T-helper 1 cell treated with Interleukin-12 subunit alpha and Interleukin-12 subunit beta and Interleukin-4 antibody, amounts not matched to agents 30 μg/mL and 1 μg/mL, for 36 hours (primary cell): ENCODE data around the gene PPDPF.
A peak's percentile ranks its signal among the peaks of the same experiment; 100 is the strongest.

Experiments used
- H3K27ac Mint-ChIP-seq: one replicate; pipeline ENCODE4 v1.8.0; 2021; ENCODE audit warnings: mild to moderate bottlenecking, mixed read lengths
- H3K27me3 Mint-ChIP-seq: one replicate; pipeline ENCODE4 v1.8.0; 2021; ENCODE audit warnings: low read depth, mixed read lengths
- H3K36me3 Mint-ChIP-seq: one replicate; pipeline ENCODE4 v1.8.0; 2021; ENCODE audit warnings: low read depth, mixed read lengths
- H3K4me1 Mint-ChIP-seq: one replicate; pipeline ENCODE4 v1.8.0; 2021; ENCODE audit warnings: low read depth, mixed read lengths
- H3K4me3 Mint-ChIP-seq: one replicate; pipeline ENCODE4 v1.8.0; 2021; ENCODE audit warnings: mild to moderate bottlenecking, moderate library complexity, mixed read lengths
- H3K9me3 Mint-ChIP-seq: one replicate; pipeline ENCODE4 v1.8.0; 2021; ENCODE audit warnings: mixed read lengths

The PPDPF gene

DNA sequence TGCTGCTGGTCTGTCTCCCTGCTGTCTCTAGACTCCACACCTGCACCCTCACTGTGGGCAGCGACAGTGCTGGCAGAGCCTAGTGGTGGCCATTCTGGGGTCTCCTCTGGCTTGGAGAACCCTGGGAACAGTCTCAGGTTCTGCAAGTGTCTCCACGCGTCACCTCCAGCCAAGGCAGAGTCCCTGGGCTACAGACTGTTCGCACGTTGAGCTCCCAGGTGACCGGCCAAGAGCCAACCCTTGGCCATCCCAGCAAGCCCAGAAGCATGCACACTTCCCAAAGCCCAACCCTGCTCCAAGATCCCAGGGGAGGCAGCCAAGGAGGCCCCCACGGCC, 26.5 kb upstream of the PPDPF start:
- H3K9me3 Mint-ChIP-seq: no peaks in the 10 kb centered on the region
- H3K27me3 Mint-ChIP-seq: peaks cover 21% of the 10 kb centered on the region
- peaks cover 2% of the 10 kb centered on the region for H3K4me1 Mint-ChIP-seq
- H3K4me3 Mint-ChIP-seq: no peak overlapping the region
- H3K36me3 Mint-ChIP-seq: no peaks in the 10 kb centered on the region
- H3K27ac Mint-ChIP-seq: no peak overlapping the region

DNA sequence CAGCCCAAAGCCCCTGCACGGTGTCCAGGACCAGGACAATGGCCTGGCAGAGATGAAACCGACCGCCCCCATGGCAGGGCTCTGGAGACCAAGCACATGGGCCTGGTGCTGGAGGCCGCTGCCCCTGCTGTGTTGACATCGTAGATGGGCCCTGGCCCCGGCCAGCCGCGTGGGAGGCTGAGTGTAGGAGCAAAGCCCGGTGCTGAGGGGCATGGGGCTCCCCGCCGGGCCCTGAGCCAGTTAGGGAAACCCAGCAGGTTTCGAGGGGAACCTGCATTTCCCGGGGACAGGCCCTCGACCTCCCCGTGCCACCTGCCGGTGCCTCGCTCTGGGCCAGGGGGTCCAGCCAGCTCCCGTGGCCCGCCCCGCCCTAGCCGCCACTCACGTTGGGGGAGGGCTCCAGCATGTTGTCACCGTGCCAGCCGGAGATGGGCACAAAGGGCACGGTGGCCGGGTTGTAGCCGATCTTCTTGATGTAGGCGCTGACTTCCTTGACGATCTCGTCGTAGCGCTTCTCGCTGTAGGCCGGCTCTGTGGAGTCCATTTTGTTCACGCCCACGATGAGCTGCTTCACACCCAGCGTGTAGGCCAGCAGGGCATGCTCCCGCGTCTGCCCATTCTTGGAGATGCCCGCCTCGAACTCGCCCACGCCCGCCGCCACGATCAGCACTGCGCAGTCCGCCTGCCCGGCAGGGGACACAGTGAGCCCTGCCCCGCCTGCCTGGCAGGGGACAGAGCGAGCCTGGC, 26.0 kb upstream of the PPDPF start:
- Mint-ChIP-seq H3K4me1 (peaks cover 2% of the 10 kb centered on the region), H3K27ac (no peak overlapping the region), H3K9me3 (no peaks in the 10 kb centered on the region), H3K27me3 (peaks cover 18% of the 10 kb centered on the region), H3K4me3 (no peak overlapping the region), H3K36me3 (no peaks in the 10 kb centered on the region)

DNA sequence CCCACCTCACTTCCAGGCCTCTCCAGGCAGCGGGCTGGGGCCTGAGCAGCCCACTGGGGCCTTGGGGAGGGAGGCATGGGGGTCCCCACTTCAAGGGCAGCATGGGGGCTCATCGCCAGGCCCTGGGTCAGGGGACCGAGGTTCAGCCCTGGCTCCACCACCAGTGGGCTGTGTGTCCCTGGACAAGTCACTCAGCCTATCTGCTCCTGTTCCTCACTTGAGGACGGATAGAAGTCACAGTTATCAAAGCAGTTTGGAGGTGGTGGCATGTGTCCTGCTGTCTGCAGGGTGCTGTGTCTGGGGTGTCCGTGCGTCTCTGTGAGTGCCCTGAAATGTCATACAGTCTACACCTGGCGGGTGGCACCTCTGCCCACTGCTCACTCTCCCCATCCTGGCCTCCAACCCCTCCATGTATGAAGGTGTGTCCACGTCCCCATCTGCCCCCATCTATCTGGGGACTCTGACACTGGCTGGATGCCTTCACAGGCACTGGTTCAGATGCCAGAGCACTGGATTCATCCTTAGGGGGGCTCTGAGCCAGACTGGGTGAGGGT, 25.3 kb upstream of the PPDPF start:
- H3K27ac Mint-ChIP-seq: no peak overlapping the region
- H3K9me3 Mint-ChIP-seq: no peaks in the 10 kb centered on the region
- peaks cover 2% of the 10 kb centered on the region for H3K4me1 Mint-ChIP-seq
- peaks cover 23% of the 10 kb centered on the region for H3K27me3 Mint-ChIP-seq
- no peaks in the 10 kb centered on the region for H3K36me3 Mint-ChIP-seq
- no peak overlapping the region for H3K4me3 Mint-ChIP-seq

DNA sequence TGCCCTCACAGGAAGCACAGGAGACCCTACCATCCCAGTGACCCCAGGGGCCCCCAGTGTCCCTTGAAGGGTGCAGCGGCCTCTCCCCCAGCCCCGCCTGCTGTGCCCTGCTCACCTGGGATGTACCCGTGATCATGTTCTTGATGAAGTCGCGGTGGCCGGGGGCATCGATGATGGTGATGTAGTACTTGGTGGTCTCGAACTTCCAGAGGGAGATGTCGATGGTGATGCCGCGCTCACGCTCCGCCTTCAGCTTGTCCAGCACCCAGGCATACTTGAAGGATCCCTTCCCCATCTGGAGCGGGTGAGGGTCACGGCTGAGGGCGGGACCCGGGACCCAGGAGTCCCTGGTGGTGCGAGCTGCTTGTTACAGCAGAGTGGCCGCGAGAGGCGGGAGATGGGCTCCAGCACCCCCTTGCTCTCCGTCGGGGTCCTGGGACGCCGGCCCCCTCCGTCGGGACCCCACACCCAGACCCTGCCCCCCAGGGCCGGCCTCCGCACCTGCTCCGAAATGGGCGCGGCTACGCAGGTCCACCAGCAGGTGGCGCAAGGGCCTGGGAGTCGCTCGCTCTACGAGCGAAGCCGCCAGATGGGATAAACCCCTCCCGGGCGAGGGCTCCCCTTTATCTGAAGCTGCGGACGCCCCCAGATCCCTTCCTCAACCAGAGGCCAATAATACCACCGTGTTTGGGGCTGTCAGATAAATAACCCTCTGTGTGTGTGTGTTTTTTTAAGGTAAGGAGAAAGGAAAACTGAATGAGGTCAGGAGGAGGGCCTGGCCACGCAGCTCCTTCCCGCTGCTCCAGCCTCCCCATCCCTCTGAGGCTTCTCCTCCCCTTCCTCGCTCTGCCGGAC, 24.6 kb upstream of the PPDPF start:
- Mint-ChIP-seq H3K4me3 (peak overlapping the region; percentile 53), H3K27ac (no peak overlapping the region), H3K27me3 (peaks cover 26% of the 10 kb centered on the region), H3K9me3 (no peaks in the 10 kb centered on the region), H3K36me3 (no peaks in the 10 kb centered on the region), H3K4me1 (peaks cover 2% of the 10 kb centered on the region)

DNA sequence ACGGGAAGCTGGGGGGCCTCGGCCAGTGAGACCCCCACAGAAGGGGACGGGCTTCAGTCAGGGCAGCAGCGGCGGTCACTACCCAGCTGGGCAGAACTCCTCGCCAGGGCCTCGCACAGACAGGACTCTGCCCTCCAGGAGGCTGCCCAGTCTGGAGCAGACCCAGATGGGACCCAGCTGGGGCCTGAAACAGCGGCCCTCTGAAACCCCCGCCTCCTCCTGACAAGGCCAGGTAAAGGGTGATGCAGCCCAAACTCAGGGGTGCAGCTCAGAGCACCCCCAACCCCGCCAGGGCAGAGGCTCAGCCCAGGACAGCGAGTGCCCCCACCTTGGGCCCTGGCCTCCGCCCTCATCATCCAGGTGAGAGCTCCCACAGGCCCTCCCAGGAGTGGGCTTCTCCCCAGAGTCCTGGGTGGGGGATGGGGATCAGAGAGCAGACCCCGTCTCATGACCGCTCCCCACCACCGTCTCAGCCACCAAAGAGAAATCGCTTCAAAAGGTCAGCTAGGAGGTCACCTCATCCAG, 23.9 kb upstream of the PPDPF start:
- Mint-ChIP-seq H3K4me3 (no peak overlapping the region), H3K27me3 (peaks cover 30% of the 10 kb centered on the region), H3K36me3 (no peaks in the 10 kb centered on the region), H3K27ac (no peak overlapping the region), H3K9me3 (no peaks in the 10 kb centered on the region), H3K4me1 (peaks cover 2% of the 10 kb centered on the region)

DNA sequence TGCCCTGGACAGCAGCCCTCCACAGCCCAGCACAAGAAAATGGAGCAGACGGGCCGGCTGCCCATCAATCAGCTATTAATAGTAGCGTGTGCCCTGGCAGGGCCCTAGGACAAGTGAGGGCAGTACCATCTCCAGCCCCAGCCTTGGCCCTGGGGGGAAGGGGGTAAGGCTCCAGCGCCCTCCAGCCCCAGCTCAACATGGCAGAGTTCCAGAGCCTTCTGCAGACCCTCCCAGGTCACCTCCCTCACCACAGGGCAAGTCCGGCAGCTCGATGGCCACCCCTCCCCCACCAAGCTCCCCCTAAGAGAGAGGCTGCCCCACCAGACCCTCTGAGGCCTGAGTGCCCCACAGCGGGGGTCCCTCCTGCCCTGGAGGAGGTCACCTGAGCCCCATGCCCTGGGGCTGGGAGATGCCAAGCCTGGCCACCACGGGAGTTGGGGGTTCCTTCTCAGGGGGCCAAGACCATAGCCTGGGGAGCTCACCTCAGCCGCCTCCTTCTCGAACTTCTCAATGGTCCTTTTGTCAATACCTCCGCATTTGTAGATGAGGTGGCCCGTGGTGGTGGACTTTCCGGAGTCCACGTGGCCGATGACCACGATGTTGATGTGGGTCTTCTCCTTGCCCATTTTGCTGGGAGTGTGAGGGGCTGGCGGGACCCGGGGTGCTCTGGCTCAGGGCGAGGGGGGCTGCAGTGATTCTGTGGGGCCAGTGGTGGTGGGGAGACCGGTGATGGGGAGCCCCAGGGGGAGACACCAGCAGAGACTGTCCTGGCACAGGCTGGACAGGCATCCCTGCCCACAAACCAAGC, 23.2 kb upstream of the PPDPF start:
- Mint-ChIP-seq H3K4me1 (peaks cover 2% of the 10 kb centered on the region), H3K36me3 (no peaks in the 10 kb centered on the region), H3K27ac (no peak overlapping the region), H3K27me3 (peaks cover 30% of the 10 kb centered on the region), H3K9me3 (no peaks in the 10 kb centered on the region), H3K4me3 (no peak overlapping the region)

DNA sequence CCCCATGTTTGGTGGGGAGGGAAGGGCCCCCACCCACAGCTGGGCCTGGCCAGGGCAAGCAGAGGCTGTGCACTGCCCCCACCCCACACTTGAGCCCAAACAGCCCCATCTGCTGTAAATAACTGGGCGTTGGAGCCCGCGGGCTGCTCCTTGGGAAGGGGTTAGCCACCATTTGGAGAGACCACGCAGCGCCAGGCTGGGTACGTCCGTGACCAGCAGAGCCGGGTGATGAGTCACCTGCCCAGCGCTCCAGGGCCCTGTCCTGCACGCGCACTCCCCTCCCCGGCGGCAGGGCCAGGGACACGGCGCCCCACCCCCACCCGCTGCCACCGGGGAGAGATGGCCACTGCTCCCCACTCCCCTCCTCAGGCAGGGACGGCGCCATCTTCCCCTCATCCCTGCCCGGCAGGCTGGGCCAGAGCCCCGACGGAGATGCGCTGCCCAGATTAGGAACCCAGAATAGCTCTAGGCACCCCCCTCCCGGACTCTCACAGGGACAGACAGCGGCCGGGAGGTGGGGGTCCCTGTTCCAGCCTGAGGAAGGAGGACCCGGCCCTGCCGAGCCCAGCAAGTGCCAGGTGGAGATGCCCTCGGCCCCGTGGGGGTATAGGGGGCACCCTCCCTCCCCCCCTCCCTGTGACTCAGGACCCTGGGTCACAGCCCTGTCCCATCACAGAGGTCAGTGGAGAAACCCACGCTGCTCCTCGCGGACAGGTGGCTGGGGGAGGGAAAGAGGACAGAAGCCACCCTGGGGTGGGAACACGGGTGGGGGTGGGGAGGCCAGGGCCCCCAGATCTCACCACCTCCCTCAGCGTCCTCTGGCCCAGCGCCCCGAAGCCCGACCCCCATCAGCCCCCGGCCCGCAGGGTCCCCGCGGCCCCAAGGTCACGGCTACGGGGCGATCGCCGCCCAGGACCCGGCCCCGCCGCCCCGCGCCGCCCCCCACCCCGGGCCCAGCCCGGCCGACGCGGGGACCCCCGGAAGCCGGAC, 22.3 kb upstream of the PPDPF start:
- no peak overlapping the region for H3K4me3 Mint-ChIP-seq
- peaks cover 2% of the 10 kb centered on the region for H3K4me1 Mint-ChIP-seq
- H3K27ac Mint-ChIP-seq: no peak overlapping the region
- no peaks in the 10 kb centered on the region for H3K9me3 Mint-ChIP-seq
- H3K36me3 Mint-ChIP-seq: no peaks in the 10 kb centered on the region
- peaks cover 30% of the 10 kb centered on the region for H3K27me3 Mint-ChIP-seq

DNA sequence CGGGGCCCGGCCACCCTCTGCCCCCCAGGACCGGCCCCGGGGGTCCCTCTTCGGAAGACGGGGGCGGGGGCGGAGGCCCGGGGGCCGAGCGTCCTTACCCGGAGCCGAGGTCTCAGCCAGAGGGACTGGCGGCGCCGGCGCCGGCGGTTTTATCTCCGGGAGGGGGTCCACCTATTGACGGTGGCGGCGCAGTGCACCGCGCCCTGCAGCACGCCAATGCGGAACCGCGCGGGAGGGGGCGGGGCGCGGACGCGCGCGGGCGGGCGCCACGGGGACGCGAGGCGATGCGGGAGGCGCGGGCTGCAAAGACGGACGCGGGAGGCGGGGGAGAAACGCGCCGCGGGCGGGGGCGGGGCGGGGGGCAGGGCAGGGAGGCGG, 21.6 kb upstream of the PPDPF start, which contains the start of gene EEF1A2:
EEF1A2 (minus strand) TSS at position 124 of the 378 bp plus-strand sequence. CDS start 1,320 bp downstream, outside the sequence.
- Mint-ChIP-seq H3K27ac (no peak within 1 kb of the TSS), H3K27me3 (peaks cover 30% of the 10 kb centered on the region), H3K4me3 (no peak within 1 kb of the TSS), H3K9me3 (peaks cover under 1% of the 10 kb centered on the region), H3K36me3 (no peaks in the 10 kb centered on the region), H3K4me1 (peaks cover 2% of the 10 kb centered on the region)

DNA sequence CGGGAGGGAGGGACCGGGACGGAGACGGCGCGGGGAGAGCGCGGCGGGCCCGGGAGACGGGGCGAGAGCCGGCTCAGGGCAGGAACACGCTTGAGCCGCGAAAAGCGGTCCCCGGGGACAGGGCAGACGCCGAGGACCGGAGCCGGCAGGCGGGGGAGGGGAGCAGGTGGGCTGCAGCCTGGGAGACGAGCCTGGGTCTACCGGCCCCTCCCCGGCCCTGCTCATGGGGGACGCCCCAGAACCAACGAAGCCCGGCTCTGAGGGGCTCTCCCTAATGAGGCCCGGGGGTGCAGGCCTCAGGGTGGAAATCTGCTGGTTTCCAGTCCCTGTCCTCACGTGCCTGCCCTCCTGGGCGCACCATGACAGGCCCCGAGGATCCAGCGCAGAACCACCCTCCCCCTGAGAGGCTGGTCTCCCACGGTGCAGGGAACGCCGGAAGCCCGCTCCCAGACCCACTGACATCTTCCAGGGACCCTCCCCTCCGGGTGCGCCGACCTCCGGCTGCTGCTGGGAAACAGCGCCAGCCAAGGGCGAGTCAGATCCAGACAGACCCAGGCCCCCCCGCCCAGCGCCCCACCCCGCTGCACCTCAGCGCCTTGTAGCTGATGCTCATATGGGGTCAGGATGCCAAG, 21.1 kb upstream of the PPDPF start:
- Mint-ChIP-seq H3K4me1 (peaks cover 2% of the 10 kb centered on the region), H3K27ac (no peak overlapping the region), H3K36me3 (no peaks in the 10 kb centered on the region), H3K9me3 (peaks cover 3% of the 10 kb centered on the region), H3K27me3 (peaks cover 30% of the 10 kb centered on the region), H3K4me3 (no peak overlapping the region)

DNA sequence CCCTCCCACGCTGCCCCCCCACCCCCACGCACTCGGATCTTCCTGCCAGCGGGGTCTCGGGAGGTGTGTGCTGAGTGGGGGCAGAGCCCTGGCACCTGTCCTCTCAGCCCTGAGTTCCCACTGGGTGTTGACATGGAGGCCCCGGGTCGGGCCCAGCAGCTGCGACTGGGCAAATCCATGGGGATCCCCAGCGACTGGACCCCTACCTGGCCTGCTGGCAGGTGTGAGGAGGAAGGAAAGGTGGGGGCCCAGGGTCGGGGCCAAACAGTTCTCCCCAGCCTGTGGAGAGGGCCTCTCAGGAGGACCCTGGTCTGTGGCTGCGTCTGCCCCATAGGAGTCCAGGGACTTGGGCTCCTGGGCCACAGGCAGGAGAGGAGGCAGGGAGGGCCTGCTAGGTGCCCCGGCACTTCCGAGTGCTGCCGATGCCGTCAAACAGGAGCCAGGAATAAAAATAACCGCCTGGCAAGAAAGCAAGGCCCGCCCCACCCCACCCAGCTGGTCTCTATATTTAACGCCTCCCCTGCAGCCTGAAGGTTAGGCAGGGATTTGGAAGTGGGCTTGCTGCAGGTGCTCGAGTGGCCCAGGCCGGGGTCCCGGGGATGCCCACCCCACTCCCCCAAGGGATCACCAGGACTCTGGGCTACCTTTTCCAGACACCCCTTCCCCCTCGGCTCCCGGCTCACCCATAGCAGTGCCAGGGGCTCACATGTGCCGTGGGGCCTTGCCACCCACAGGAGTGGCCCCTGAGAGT, 20.2 kb upstream of the PPDPF start:
- Mint-ChIP-seq H3K27ac (no peak overlapping the region), H3K27me3 (peaks cover 36% of the 10 kb centered on the region), H3K4me3 (no peak overlapping the region), H3K36me3 (no peaks in the 10 kb centered on the region), H3K9me3 (peaks cover 10% of the 10 kb centered on the region), H3K4me1 (peaks cover 2% of the 10 kb centered on the region)

DNA sequence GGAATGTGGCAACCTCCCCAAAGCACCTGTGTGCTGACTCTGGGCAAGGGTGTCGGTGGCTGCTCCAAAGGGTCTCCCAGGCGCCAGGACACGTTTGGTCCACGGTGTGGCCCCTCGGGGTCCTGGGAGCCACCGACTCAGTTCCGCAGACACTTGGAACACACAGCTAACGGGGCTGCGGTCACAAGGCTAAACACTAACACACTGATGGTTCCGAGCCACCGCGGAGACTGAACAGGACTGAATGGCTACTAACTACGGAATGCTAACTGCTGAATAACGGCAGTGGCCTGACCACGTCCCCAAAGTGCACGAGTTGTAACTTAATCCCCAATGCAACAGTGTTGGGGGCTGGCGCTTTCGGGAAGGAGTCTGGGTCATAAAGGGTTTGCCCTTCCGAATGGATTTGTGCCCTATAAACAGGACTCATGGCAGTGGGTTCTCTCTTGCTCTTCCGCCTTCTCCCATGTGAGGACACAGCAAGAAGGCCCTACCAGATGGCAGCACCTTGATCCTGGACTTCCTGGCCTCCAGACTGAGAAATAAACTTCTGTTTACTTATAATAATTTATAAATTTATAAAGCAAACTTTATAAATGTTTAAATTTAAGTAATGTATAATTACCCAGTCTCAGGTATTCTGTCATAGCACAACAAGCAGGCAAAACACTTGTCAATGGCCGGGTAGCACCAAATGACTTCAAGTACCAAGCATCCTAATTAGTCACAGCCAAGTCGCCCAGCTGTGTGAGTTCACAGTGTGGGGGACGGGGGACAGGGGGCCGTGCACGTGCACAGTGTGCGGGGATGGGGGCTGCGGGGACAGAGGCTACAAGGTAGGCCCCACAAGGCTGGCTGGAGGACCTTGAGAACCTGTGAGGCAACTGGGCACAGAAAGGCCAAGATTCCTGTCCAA, 19.4 kb upstream of the PPDPF start:
- H3K36me3 Mint-ChIP-seq: no peaks in the 10 kb centered on the region
- peaks cover 1% of the 10 kb centered on the region for H3K4me1 Mint-ChIP-seq
- no peak overlapping the region for H3K27ac Mint-ChIP-seq
- peaks cover 34% of the 10 kb centered on the region for H3K27me3 Mint-ChIP-seq
- peaks cover 11% of the 10 kb centered on the region for H3K9me3 Mint-ChIP-seq
- H3K4me3 Mint-ChIP-seq: no peak overlapping the region
